ENCODE data around the gene DYNC2LI1.

DYNC2LI1 gene

GRCh38 chr2:43727634-43728014 lies 46.2 kb upstream of the DYNC2LI1 start:
- Histone ChIP-seq H3K27me3 (ENCODE audit: insufficient read depth, low read length) (no peaks in the 10 kb centered on the region), H2AFZ (ENCODE audit: low read length) (no peak overlapping the region), H3K36me3 (ENCODE audit: insufficient read depth, low read length) (no peaks in the 10 kb centered on the region), H3K9me2 (ENCODE audit: low read depth, low read length) (no peaks in the 10 kb centered on the region), H3F3A (ENCODE audit: insufficient read depth, low read length) (no peaks in the 10 kb centered on the region), H3K79me2 (ENCODE audit: insufficient read depth, low read length) (no peaks in the 10 kb centered on the region), H3K9ac (ENCODE audit: low read length) (no peak overlapping the region), H3K4me1 (ENCODE audit: insufficient read depth, low read length, severe bottlenecking) (no peaks in the 10 kb centered on the region), H3K27ac (ENCODE audit: low read depth, low read length, poor library complexity, severe bottlenecking) (no peak overlapping the region), H4K20me1 (ENCODE audit: insufficient read depth, low read length) (no peaks in the 10 kb centered on the region), H3K4me2 (ENCODE audit: low read length) (no peak overlapping the region), H3K9me3 (ENCODE audit: low read length) (no peaks in the 10 kb centered on the region), H3K4me3 (ENCODE audit: low read depth, low read length, poor library complexity, severe bottlenecking) (no peak overlapping the region)
- TF ChIP-seq EZH2 (IDR thresholded peaks at IDR 0.05; ENCODE audit: borderline replicate concordance, low read length), result no peak
- TF ChIP-seq CTCF (IDR thresholded peaks at IDR 0.05; ENCODE audit: low read length), result no peak

GRCh38 chr2:43729491-43730174 lies 44.2 kb upstream of the DYNC2LI1 start:
- Histone ChIP-seq H3K36me3 (ENCODE audit: insufficient read depth, low read length) (no peaks in the 10 kb centered on the region), H3K4me3 (ENCODE audit: low read depth, low read length, poor library complexity, severe bottlenecking) (no peak overlapping the region), H3F3A (ENCODE audit: insufficient read depth, low read length) (no peaks in the 10 kb centered on the region), H3K9me2 (ENCODE audit: low read depth, low read length) (no peaks in the 10 kb centered on the region), H3K9me3 (ENCODE audit: low read length) (no peaks in the 10 kb centered on the region), H4K20me1 (ENCODE audit: insufficient read depth, low read length) (no peaks in the 10 kb centered on the region), H2AFZ (ENCODE audit: low read length) (no peak overlapping the region), H3K27me3 (ENCODE audit: insufficient read depth, low read length) (no peaks in the 10 kb centered on the region), H3K4me1 (ENCODE audit: insufficient read depth, low read length, severe bottlenecking) (no peaks in the 10 kb centered on the region), H3K27ac (ENCODE audit: low read depth, low read length, poor library complexity, severe bottlenecking) (no peak overlapping the region), H3K79me2 (ENCODE audit: insufficient read depth, low read length) (no peaks in the 10 kb centered on the region), H3K9ac (ENCODE audit: low read length) (no peak overlapping the region), H3K4me2 (ENCODE audit: low read length) (no peak overlapping the region)
- TF ChIP-seq CTCF (IDR thresholded peaks at IDR 0.05; ENCODE audit: low read length), result no peak
- no peak for TF ChIP-seq EZH2 (IDR thresholded peaks at IDR 0.05; ENCODE audit: borderline replicate concordance, low read length)

- Histone ChIP-seq H3K9me2 (ENCODE audit: low read depth, low read length) (no peaks in the 10 kb centered on the region), H3K4me1 (ENCODE audit: insufficient read depth, low read length, severe bottlenecking) (no peaks in the 10 kb centered on the region), H2AFZ (ENCODE audit: low read length) (no peak overlapping the region), H3K4me2 (ENCODE audit: low read length) (no peak overlapping the region), H3K27me3 (ENCODE audit: insufficient read depth, low read length) (no peaks in the 10 kb centered on the region), H3K4me3 (ENCODE audit: low read depth, low read length, poor library complexity, severe bottlenecking) (no peak overlapping the region), H3K9me3 (ENCODE audit: low read length) (no peaks in the 10 kb centered on the region), H3K9ac (ENCODE audit: low read length) (no peak overlapping the region), H3F3A (ENCODE audit: insufficient read depth, low read length) (no peaks in the 10 kb centered on the region), H3K36me3 (ENCODE audit: insufficient read depth, low read length) (no peaks in the 10 kb centered on the region), H3K79me2 (ENCODE audit: insufficient read depth, low read length) (no peaks in the 10 kb centered on the region), H4K20me1 (ENCODE audit: insufficient read depth, low read length) (no peaks in the 10 kb centered on the region), H3K27ac (ENCODE audit: low read depth, low read length, poor library complexity, severe bottlenecking) (no peak overlapping the region)
- TF ChIP-seq EZH2 (IDR thresholded peaks at IDR 0.05; ENCODE audit: borderline replicate concordance, low read length), result no peak
- no peak for TF ChIP-seq CTCF (IDR thresholded peaks at IDR 0.05; ENCODE audit: low read length)
These were observed 42.6 kb upstream of the DYNC2LI1 start for GRCh38 chr2:43731211-43731610.

Data from OCI-LY1 (cell line).